HEK293 (cell line): Measurements from ENCODE around the gene CAV2.

ENCODE experiments used
- CTCF ChIA-PET: fragments of 350-600 bp; formaldehyde crosslinking; extraction: SDS; loops from one replicate; lab custom pipeline; 2021; ENCODE audit warnings: antibody characterized with exemption; lab: Yijun Ruan, JAX
- POLR2A ChIA-PET: fragments of 300-600 bp; formaldehyde crosslinking; extraction: SDS; loops from one replicate; lab custom pipeline; 2020; ENCODE audit warnings: antibody characterized with exemption, inconsistent platforms; lab: Yijun Ruan, JAX
- H3K27ac ChIP-seq: fragments of 200-500 bp; sonication (Bioruptor generic); 2 replicates; pipeline ENCODE4 v1.5.1; 2014; ENCODE audit warnings: low read depth, low read length, control low read depth, inconsistent platforms; ENCODE audit errors: extremely low read depth
- H3K36me3 ChIP-seq, 2 experiments: fragments of 200-500 bp in 1 of 2; sonication (Bioruptor generic) in 1 of 2; 1 replicate in 1 of 2; 2 replicates in 1 of 2; pipeline ENCODE4 v1.5.1; 2014 to 2017; ENCODE audit warnings: inconsistent platforms in 2 of 2, low read length in 2 of 2; ENCODE audit not compliant: control insufficient read depth in 2 of 2, insufficient read depth in 1 of 2
- H3K4me1 ChIP-seq: fragments of 200-500 bp; sonication (Bioruptor generic); 2 replicates; pipeline ENCODE4 v1.5.1; 2014; ENCODE audit warnings: mild to moderate bottlenecking, low read length, inconsistent platforms; ENCODE audit not compliant: control insufficient read depth, insufficient read depth
- H3K4me3 ChIP-seq: 2 replicates; pipeline ENCODE4 v1.5.1; 2011; ENCODE audit warnings: low read depth, mild to moderate bottlenecking, control low read depth, low read length, moderate library complexity
- H3K9me3 ChIP-seq: fragments of 200-500 bp; sonication (Bioruptor generic); 2 replicates; pipeline ENCODE4 v1.5.1; 2014; ENCODE audit warnings: low read depth, low read length, inconsistent platforms; ENCODE audit not compliant: control insufficient read depth, insufficient read depth
- CTCF ChIP-seq: fragments of 450-650 bp; formaldehyde crosslinking; IDR thresholded peaks from 2 replicates; pipeline ENCODE4 v1.5.1; 2016; ENCODE audit warnings: missing biosample characterization, missing genetic modification characterization
- PBX3 ChIP-seq: sonication (generic); formaldehyde crosslinking; IDR thresholded peaks from 2 replicates; pipeline ENCODE4 v1.8.1; 2022; ENCODE audit warnings: mild to moderate bottlenecking, moderate library complexity, missing genetic modification reagents
- ZBTB49 ChIP-seq: fragments of 450-650 bp; formaldehyde crosslinking; IDR thresholded peaks from 2 replicates; pipeline ENCODE4 v1.5.1; 2016; ENCODE audit warnings: missing biosample characterization, missing genetic modification characterization, low read depth
- ZBTB8A ChIP-seq: fragments of 450-650 bp; formaldehyde crosslinking; IDR thresholded peaks from 2 replicates; pipeline ENCODE4 v1.5.1; 2016; ENCODE audit warnings: missing biosample characterization, missing genetic modification characterization
- ZFP37 ChIP-seq: fragments of 450-650 bp; formaldehyde crosslinking; IDR thresholded peaks from 2 replicates; pipeline ENCODE4 v1.5.1; 2016; ENCODE audit warnings: missing biosample characterization, missing genetic modification characterization
- ZFP69B ChIP-seq: fragments of 450-650 bp; formaldehyde crosslinking; IDR thresholded peaks from 2 replicates; pipeline ENCODE4 v1.5.1; 2016; ENCODE audit warnings: missing biosample characterization, missing genetic modification characterization
- ZNF266 ChIP-seq: fragments of 450-650 bp; formaldehyde crosslinking; IDR thresholded peaks from 2 replicates; pipeline ENCODE4 v1.5.1; 2016; ENCODE audit warnings: missing biosample characterization, missing genetic modification characterization, low read depth
- ZNF274 ChIP-seq, 2 experiments: fragments of 200-500 bp in 1 of 2; fragments of 450-650 bp in 1 of 2; sonication (Bioruptor generic) in 1 of 2; formaldehyde crosslinking in 1 of 2; IDR thresholded peaks; 2 replicates each; pipeline versions ENCODE4 v1.5.1 to v1.6.1; 2014 to 2016; ENCODE audit warnings: borderline replicate concordance in 1 of 2, inconsistent platforms in 1 of 2, low read length in 1 of 2, missing biosample characterization in 1 of 2, missing genetic modification characterization in 1 of 2
- ZNF335 ChIP-seq: fragments of 450-650 bp; formaldehyde crosslinking; conservative IDR thresholded peaks from 2 replicates; pipeline ENCODE4 v1.5.1; 2016; ENCODE audit warnings: missing biosample characterization, missing genetic modification characterization
- ZNF449 ChIP-seq: fragments of 450-650 bp; formaldehyde crosslinking; IDR thresholded peaks from 2 replicates; pipeline ENCODE4 v1.5.1; 2017; ENCODE audit warnings: missing biosample characterization, mild to moderate bottlenecking, missing genetic modification characterization, moderate library complexity
- ZNF488 ChIP-seq: fragments of 450-650 bp; formaldehyde crosslinking; IDR thresholded peaks from 2 replicates; pipeline ENCODE4 v1.5.1; 2016; ENCODE audit warnings: missing biosample characterization, missing genetic modification characterization
- ZNF558 ChIP-seq: fragments of 450-650 bp; formaldehyde crosslinking; IDR thresholded peaks from 2 replicates; pipeline ENCODE4 v1.5.1; 2016; ENCODE audit warnings: missing biosample characterization, missing genetic modification characterization
- ZNF600 ChIP-seq: fragments of 450-650 bp; formaldehyde crosslinking; IDR thresholded peaks from 2 replicates; pipeline ENCODE4 v1.5.1; 2016; ENCODE audit warnings: missing biosample characterization, missing genetic modification characterization
- ZNF624 ChIP-seq: fragments of 450-650 bp; formaldehyde crosslinking; IDR thresholded peaks from 2 replicates; pipeline ENCODE4 v1.5.1; 2017; ENCODE audit warnings: missing biosample characterization, missing genetic modification characterization
- ZNF654 ChIP-seq: fragments of 450-650 bp; formaldehyde crosslinking; IDR thresholded peaks from 2 replicates; pipeline ENCODE4 v1.5.1; 2016; ENCODE audit warnings: low read depth, missing biosample characterization, missing genetic modification characterization
- ZNF76 ChIP-seq: fragments of 450-650 bp; formaldehyde crosslinking; IDR thresholded peaks from 2 replicates; pipeline ENCODE4; 2016; ENCODE audit warnings: low read depth, missing biosample characterization, missing genetic modification characterization, borderline replicate concordance

The CAV2 gene

GRCh38 chr7:116494472-116494871 lies 5.1 kb upstream of the CAV2 start (continued):
- no peak for TF ChIP-seq ZNF266 (tag by site-specific recombination)

GRCh38 chr7:116495736-116496135 lies 3.8 kb upstream of the CAV2 start:
- Histone ChIP-seq H3K9me3 (no peaks in the 10 kb centered on the region), H3K4me3 (no peak overlapping the region), H3K36me3 (no peaks in the 10 kb centered on the region), H3K4me1 (no peaks in the 10 kb centered on the region), H3K27ac (no peak overlapping the region)
- ChIA-PET POLR2A (no interaction called here), CTCF (no interaction called here)
- TF ChIP-seq ZFP69B (tag by site-specific recombination) (no peak), PBX3 (no peak), ZNF654 (peak; percentile 2; the same call in 1 of the 2 replicates), ZNF558 (tag by site-specific recombination) (no peak), ZNF488 (no peak), CTCF (tag by site-specific recombination) (peak; percentile 17; the same call in 1 of the 2 replicates), ZBTB49 (no peak)

GRCh38 chr7:116496653-116497052 lies 2.9 kb upstream of the CAV2 start:
- H3K36me3 ChIP-seq, result no peaks in the 10 kb centered on the region
- no peaks in the 10 kb centered on the region for H3K9me3 ChIP-seq
- no peak for TF ChIP-seq ZNF624 (tag by site-specific recombination)
- TF ChIP-seq ZNF76, result no peak
- TF ChIP-seq ZNF449 (tag by site-specific recombination), result no peak
- no peak for TF ChIP-seq ZNF335
- TF ChIP-seq ZFP37 (tag by site-specific recombination), result no peak
- no peak for TF ChIP-seq ZNF600 (tag by site-specific recombination)
- TF ChIP-seq ZNF274 (IDR thresholded peaks at IDR 0.05; ENCODE audit: low read length), result no peak
- no peak for TF ChIP-seq ZNF274 (tag by site-specific recombination; IDR thresholded peaks at IDR 0.05; ENCODE audit: borderline replicate concordance)
- no peak for TF ChIP-seq ZBTB8A (tag by site-specific recombination)
- no peak overlapping the region for H3K27ac ChIP-seq
- no peak overlapping the region for H3K4me3 ChIP-seq
- CTCF ChIA-PET, result interaction anchor here (0.8 kb wide), 1 partner anchor 58 kb away, joined by 4 read pairs; no protein-coding TSS in a partner anchor
- peaks cover 4% of the 10 kb centered on the region; the same call in 1 of the 2 replicates for H3K4me1 ChIP-seq
- POLR2A ChIA-PET, result interaction anchor here (0.6 kb wide), 1 partner anchor 105 kb away, joined by 3 read pairs; no protein-coding TSS in a partner anchor
